Liver (tissue), 9 donors: Measurements from ENCODE around the gene HERC5. TPM values are rescaled to one million over a fixed set of nuclear protein-coding genes. Genes with fewer than 3 reads are reported as not detected.

Experiments used
- DNase-seq: peaks from one replicate; pipeline ENCODE4 v3.0.0-alpha.2; 2017; ENCODE audit warnings: low spot score
- H3K27ac ChIP-seq, 2 donors: one replicate each; pipeline ENCODE4 v1.7.0; 2013; ENCODE audit warnings: inconsistent platforms in 2 of 2, low read length in 2 of 2, control low read depth in 1 of 2, low read depth in 1 of 2, mild to moderate bottlenecking in 1 of 2
- H3K27me3 ChIP-seq, 4 donors: one replicate each; pipeline versions ENCODE4 v1.6.1 to v1.7.0; 2013; ENCODE audit warnings: low read length in 3 of 4, inconsistent platforms in 1 of 4, mild to moderate bottlenecking in 1 of 4, moderate library complexity in 1 of 4; ENCODE audit not compliant: control insufficient read depth in 4 of 4, insufficient read depth in 4 of 4
- H3K36me3 ChIP-seq, 4 donors: one replicate each; pipeline versions ENCODE4 v1.6.1 to v1.7.0; 2013; ENCODE audit warnings: low read length in 3 of 4, mild to moderate bottlenecking in 3 of 4, low read depth in 1 of 4, moderate library complexity in 1 of 4; ENCODE audit not compliant: control insufficient read depth in 4 of 4, insufficient read depth in 3 of 4
- H3K4me1 ChIP-seq, 4 donors: one replicate each; pipeline versions ENCODE4 v1.6.1 to v1.7.0; 2013; ENCODE audit warnings: low read length in 3 of 4, mild to moderate bottlenecking in 3 of 4, moderate library complexity in 1 of 4; ENCODE audit not compliant: control insufficient read depth in 4 of 4, insufficient read depth in 4 of 4
- H3K4me3 ChIP-seq, 3 donors: one replicate each; pipeline versions ENCODE4 v1.6.1 to v1.7.0; 2013; ENCODE audit warnings: low read length in 3 of 3, control low read depth in 1 of 3, low read depth in 1 of 3, mild to moderate bottlenecking in 1 of 3
- H3K9ac ChIP-seq, 2 donors: one replicate each; pipeline ENCODE4 v1.7.0; 2013; ENCODE audit warnings: low read length in 2 of 2, mild to moderate bottlenecking in 2 of 2, moderate library complexity in 2 of 2, control low read depth in 1 of 2, low read depth in 1 of 2
- H3K9me3 ChIP-seq, 4 donors: one replicate each; pipeline versions ENCODE4 v1.6.1 to v1.7.0; 2013; ENCODE audit warnings: low read length in 3 of 4; ENCODE audit not compliant: control insufficient read depth in 4 of 4
- ATF3 ChIP-seq: IDR thresholded peaks from 2 replicates; pipeline ENCODE4 v1.6.1; 2016; ENCODE audit warnings: antibody characterized with exemption
- EGR1 ChIP-seq, 2 donors: IDR thresholded peaks; 2 replicates each; pipeline ENCODE4 v1.6.1; 2016 to 2018; ENCODE audit warnings: antibody characterized with exemption in 2 of 2, low read depth in 2 of 2
- FOXA1 ChIP-seq: IDR thresholded peaks from 2 replicates; pipeline ENCODE4 v1.6.1; 2016; ENCODE audit warnings: antibody characterized with exemption
- FOXA2 ChIP-seq: IDR thresholded peaks from 2 replicates; pipeline ENCODE4 v1.6.1; 2016; ENCODE audit warnings: antibody characterized with exemption
- GABPA ChIP-seq, 2 donors: IDR thresholded peaks in 1 of 2; conservative IDR thresholded peaks in 1 of 2; 2 replicates each; pipeline ENCODE4 v1.6.1; 2016; ENCODE audit warnings: antibody characterized with exemption in 2 of 2, mild to moderate bottlenecking in 1 of 2, moderate library complexity in 1 of 2
- HNF4A ChIP-seq, 2 donors: conservative IDR thresholded peaks; 2 replicates each; pipeline ENCODE4 v1.6.1; 2016; ENCODE audit warnings: antibody characterized with exemption in 2 of 2, mild to moderate bottlenecking in 2 of 2
- HNF4G ChIP-seq: IDR thresholded peaks from 2 replicates; pipeline ENCODE4 v1.6.1; 2016; ENCODE audit warnings: antibody characterized with exemption
- JUND ChIP-seq, 2 donors: IDR thresholded peaks; 2 replicates each; pipeline ENCODE4 v1.6.1; 2016; ENCODE audit warnings: antibody characterized with exemption in 2 of 2
- NR2F2 ChIP-seq: IDR thresholded peaks from 2 replicates; pipeline ENCODE4 v1.6.1; 2016; ENCODE audit warnings: antibody characterized with exemption
- RAD21 ChIP-seq, 2 donors: IDR thresholded peaks; 2 replicates each; pipeline ENCODE4 v1.6.1; 2016; ENCODE audit warnings: antibody characterized with exemption in 2 of 2, mild to moderate bottlenecking in 2 of 2
- REST ChIP-seq: IDR thresholded peaks from 2 replicates; pipeline ENCODE4 v1.6.1; 2016; ENCODE audit warnings: antibody characterized with exemption, mild to moderate bottlenecking
- RXRA ChIP-seq, 2 donors: IDR thresholded peaks; 2 replicates each; pipeline ENCODE4 v1.6.1; 2017 to 2018; ENCODE audit warnings: antibody characterized with exemption in 2 of 2, mild to moderate bottlenecking in 1 of 2
- SP1 ChIP-seq: IDR thresholded peaks from 2 replicates; pipeline ENCODE4 v1.6.1; 2018; ENCODE audit warnings: antibody characterized with exemption, mild to moderate bottlenecking
- TAF1 ChIP-seq: conservative IDR thresholded peaks from 2 replicates; pipeline ENCODE4 v1.6.1; 2016; ENCODE audit warnings: antibody characterized with exemption, mild to moderate bottlenecking
- YY1 ChIP-seq: IDR thresholded peaks from 2 replicates; pipeline ENCODE4 v1.6.1; 2016; ENCODE audit warnings: antibody characterized with exemption, mild to moderate bottlenecking
- ZBTB33 ChIP-seq: IDR thresholded peaks from 2 replicates; pipeline ENCODE4 v1.6.1; 2016; ENCODE audit warnings: antibody characterized with exemption
- WGBS: extraction: QIAGEN DNeasy Blood & Tissue Kit; methylation state at CpG from one replicate; pipeline ENCODE4 v1.1.7; 2013; 5-methylcytosine and 5-hydroxymethylcytosine counted together
- polyA plus RNA-seq, 2 donors: library from polyadenylated mRNA; stranded (reverse) in 1 of 2; unstranded in 1 of 2; fragments of 200-250 nt in 1 of 2; fragments of >200 nt in 1 of 2; fragmentation: Nextera tagmentation in 1 of 2; extraction: Ambion mirVana in 1 of 2; gene quantifications; one replicate each; pipeline versions ENCODE4 v1.2.1 to v1.2.3, GENCODE V29; 2013 to 2015
- total RNA-seq, 2 donors: library from RNA; depleted of rRNA; stranded (reverse); fragments of >200 nt; gene quantifications; one replicate each; pipeline ENCODE4 v1.2.3, GENCODE V29; 2014
- TF ChIP-seq, protein P1 (sequence below): fragments of 150-350 bp; IDR thresholded peaks from 2 replicates; pipeline ENCODE4 v1.5.1; 2017; ENCODE audit warnings: improper control_type of control experiment, low read depth, low read length; ENCODE audit not compliant: missing input control
- TF ChIP-seq, protein P2 (sequence below): IDR thresholded peaks from 2 replicates; pipeline ENCODE4 v1.6.1; 2016; ENCODE audit warnings: antibody characterized with exemption
- donor health status: healthy.
- donor health status: healthy.
- donor health status: healthy.
- donor health status: healthy.
- donor health status: healthy.

Gene HERC5
- total and polyA plus RNA-seq, 4 donors: 1.5 to 5.0 (median 2.9) TPM

DNA sequence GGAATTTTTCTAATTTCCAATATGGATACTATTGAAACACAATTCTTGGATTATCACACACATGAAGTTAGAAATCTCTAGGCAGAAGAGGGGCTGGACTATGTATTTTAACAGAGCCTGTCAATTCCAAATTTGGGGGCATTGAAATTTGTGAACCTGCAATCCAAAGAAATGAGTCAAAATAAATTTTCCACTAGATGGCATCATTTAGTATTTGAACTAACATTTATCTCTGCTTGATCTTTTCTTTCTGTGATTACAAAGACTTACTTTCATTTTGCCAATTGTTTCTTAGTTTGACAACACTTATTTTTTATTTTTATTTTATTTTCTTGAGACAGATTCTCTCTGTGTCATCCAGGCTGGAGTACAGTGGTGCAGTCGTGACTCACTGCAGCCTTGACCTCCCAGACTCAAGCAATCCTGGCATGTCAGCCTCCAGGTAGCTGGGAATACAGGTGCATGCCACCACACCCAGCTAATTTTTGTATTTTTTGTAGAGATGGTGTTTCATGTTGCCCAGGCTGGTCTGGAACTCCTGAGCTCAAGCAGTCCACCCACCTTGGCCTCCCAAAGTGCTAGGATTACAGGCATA, 69.4 kb downstream of the HERC5 start:
- WGBS: 15% methylated on average over 1 of the region's 1 CpG
- no peak overlapping the region for H3K27ac ChIP-seq
- H3K36me3 ChIP-seq: peaks cover 0 to 6% (median 2%) of the 10 kb centered on the region in 4 donors
- H3K9me3 ChIP-seq: no peaks in the 10 kb centered on the region
- no peak overlapping the region for H3K9ac ChIP-seq
- peaks cover 4 to 20% (median 7%) of the 10 kb centered on the region in 4 donors for H3K4me1 ChIP-seq
- H3K4me3 ChIP-seq: no peak overlapping the region
- DNase-seq: no peak
- no peaks in the 10 kb centered on the region for H3K27me3 ChIP-seq
- TF ChIP-seq ZBTB33: no peak
- TF ChIP-seq RAD21 (IDR thresholded peaks at IDR 0.05): peak; percentile 52
- TF ChIP-seq FOXA2: no peak
- TF ChIP-seq EGR1 (IDR thresholded peaks at IDR 0.05; ENCODE audit: low read depth in 2 of 2): no peak
- TF ChIP-seq FOXA1: no peak
- no peak for TF ChIP-seq NR2F2
- TF ChIP-seq, protein P1, sequence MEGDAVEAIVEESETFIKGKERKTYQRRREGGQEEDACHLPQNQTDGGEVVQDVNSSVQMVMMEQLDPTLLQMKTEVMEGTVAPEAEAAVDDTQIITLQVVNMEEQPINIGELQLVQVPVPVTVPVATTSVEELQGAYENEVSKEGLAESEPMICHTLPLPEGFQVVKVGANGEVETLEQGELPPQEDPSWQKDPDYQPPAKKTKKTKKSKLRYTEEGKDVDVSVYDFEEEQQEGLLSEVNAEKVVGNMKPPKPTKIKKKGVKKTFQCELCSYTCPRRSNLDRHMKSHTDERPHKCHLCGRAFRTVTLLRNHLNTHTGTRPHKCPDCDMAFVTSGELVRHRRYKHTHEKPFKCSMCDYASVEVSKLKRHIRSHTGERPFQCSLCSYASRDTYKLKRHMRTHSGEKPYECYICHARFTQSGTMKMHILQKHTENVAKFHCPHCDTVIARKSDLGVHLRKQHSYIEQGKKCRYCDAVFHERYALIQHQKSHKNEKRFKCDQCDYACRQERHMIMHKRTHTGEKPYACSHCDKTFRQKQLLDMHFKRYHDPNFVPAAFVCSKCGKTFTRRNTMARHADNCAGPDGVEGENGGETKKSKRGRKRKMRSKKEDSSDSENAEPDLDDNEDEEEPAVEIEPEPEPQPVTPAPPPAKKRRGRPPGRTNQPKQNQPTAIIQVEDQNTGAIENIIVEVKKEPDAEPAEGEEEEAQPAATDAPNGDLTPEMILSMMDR: peak; percentile 24
- no peak for TF ChIP-seq SP1
- TF ChIP-seq GABPA (IDR thresholded peaks at IDR 0.05 in 1 of 2, conservative IDR thresholded peaks at IDR 0.05 in 1 of 2): no peak
- no peak for TF ChIP-seq RXRA (IDR thresholded peaks at IDR 0.05)
- peak in 1 of 2 donors; percentile 10 for TF ChIP-seq JUND (IDR thresholded peaks at IDR 0.05)
- no peak for TF ChIP-seq TAF1
- no peak for TF ChIP-seq ATF3
- no peak for TF ChIP-seq REST
- TF ChIP-seq, protein P2, sequence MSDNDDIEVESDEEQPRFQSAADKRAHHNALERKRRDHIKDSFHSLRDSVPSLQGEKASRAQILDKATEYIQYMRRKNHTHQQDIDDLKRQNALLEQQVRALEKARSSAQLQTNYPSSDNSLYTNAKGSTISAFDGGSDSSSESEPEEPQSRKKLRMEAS: no peak
- no peak for TF ChIP-seq HNF4G
- TF ChIP-seq YY1: no peak
- no peak for TF ChIP-seq HNF4A (conservative IDR thresholded peaks at IDR 0.05)
